Uterus (tissue), 2 donors: ENCODE results near the gene H2AZ2.

Experiments used
- CTCF ChIP-seq, 4 experiments: fragments of 200-600 bp in 2 of 4; fragments of 450-650 bp in 2 of 4; sonication (generic) in 2 of 4; IDR thresholded peaks; one replicate each; pipeline ENCODE4 v1.5.1; 2016 to 2019; ENCODE audit warnings: antibody characterized with exemption in 4 of 4, mild to moderate bottlenecking in 2 of 4, moderate library complexity in 1 of 4
- POLR2A ChIP-seq, 2 donors: fragments of 450-650 bp; IDR thresholded peaks; one replicate each; pipeline ENCODE4 v1.6.1; 2016; ENCODE audit warnings: antibody characterized with exemption in 2 of 2, mild to moderate bottlenecking in 1 of 2, moderate library complexity in 1 of 2

GRCh38 chr7:44867073-44867995, 19.4 kb upstream of the H2AZ2 start:
- TF ChIP-seq CTCF (IDR thresholded peaks at IDR 0.05) (no peak), POLR2A (IDR thresholded peaks at IDR 0.05) (no peak)
